HG02759 (cell line): ENCODE results near the gene COPB2.
"Not testable (repeated sequence)": the region's sequence is repeated elsewhere in the genome, so short reads cannot be mapped to it uniquely, and the experiment has no call there.

Experiments
- ATAC-seq: cut with Tn5 transposase; IDR thresholded peaks from one replicate; pipeline ENCODE4 v1.9.1; 2021; ENCODE audit warnings: mild to moderate bottlenecking, moderate library complexity; ENCODE audit not compliant: unreplicated experiment

Gene COPB2

DNA sequence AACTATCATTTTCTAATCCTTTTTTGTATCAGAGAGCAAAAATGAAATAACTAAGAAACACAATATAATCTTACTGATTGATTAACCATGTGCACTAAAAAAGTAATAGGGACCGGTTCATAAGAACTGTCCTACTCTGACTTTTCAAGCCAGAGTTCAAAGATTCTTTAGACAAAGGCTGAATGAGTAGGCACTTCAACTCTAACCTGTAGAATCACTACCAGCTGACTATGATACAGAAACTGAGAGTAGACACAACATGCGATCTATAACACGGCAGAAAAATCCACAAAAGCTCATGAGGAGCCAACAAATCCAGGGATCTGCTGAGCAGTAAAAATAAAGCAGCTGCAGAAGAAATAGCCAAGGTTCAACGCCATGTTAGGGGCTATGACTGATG is 8.9 kb downstream of the COPB2 start:
- no peak for ATAC-seq

DNA sequence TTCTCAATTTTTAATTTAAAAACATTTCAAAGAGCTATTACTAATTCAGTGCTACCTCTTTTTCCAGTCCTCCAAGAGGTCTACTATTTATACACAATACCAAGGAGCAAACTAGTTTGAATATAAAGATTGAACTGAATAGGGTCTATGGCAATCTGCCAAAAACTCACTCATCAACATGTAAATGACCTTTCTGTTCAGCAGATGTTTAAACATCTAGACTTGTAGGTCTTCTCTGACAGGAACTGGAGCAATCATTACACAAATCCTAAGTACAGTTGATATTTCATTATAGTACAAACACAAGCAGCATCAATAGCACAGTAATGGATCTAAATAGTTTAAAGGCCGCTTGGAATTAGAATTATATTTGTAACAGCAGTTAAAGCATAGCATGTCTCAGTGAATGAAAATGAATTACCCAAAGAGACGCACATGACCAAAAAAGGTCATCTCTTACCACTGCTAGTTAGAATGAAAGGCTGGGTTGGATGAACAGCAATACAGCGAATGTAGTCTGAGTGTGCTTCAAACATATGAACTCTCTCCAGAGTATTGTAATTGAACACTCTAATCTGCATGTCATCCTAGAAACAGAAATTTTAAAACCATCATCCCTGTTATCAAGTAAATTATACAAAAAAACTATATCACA is 10.7 kb downstream of the COPB2 start:
- ATAC-seq = no peak

DNA sequence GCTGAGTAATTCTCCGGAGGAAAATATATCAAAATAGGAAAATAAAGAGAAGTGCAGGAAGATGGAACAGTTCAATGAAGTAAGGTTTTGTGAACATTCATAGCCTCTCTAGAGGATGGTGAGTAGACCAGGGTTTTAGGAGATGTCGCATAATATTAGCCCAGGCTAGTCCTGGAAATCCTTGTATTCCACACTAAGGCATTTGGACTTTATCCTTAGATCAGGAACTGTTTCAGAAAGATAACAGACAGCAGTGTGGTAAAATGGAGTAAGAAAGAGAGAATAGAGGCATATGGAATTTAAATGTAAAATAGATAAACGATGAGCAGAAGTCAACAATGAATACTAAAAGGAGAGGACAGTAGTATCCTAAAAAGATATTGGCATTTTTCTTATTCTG is 12.1 kb downstream of the COPB2 start:
- ATAC-seq = no peak

DNA sequence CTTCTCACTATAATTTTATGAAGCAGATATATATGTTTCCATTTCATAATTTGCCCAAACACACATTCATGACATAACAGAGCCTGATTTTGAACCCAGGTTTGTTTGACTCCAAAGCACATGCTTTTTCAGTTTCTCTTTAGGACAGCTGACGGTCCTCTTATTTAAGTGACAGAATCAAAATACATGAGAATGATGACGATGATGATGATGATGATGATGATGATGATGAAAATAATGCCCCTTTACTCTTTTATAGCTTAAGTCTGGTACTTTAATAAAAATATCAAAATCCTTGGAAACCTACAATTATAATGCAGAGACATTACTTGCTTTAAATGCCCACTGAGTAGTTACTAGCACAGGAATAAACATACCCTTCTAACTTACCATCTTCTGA is 15.3 kb downstream of the COPB2 start:
- ATAC-seq = no peak

DNA sequence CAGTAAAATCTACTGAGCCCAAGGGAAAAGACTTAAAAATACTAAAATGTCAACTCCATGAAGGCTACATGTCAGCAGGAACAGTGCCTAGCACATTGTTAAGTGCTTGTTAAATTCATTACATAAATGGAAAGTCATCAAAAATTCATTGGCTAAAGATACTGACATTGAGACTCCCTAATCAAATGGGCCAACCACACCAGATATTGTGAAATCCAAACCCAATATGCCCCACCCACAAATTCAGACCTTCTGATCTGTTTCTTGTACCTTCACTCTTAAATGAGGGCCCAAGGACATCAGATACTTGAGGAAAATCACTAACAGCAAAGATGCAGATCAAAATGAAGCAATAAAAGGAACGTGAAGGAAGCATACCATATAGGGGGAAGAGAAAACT is 24.9 kb downstream of the COPB2 start:
- ATAC-seq = no peak

GRCh38 chr3:139361276-139361675 is 28.2 kb downstream of the COPB2 start:
- ATAC-seq = no peak

- no peak for ATAC-seq
These were observed 30.4 kb downstream of the COPB2 start for GRCh38 chr3:139358841-139359562.

DNA sequence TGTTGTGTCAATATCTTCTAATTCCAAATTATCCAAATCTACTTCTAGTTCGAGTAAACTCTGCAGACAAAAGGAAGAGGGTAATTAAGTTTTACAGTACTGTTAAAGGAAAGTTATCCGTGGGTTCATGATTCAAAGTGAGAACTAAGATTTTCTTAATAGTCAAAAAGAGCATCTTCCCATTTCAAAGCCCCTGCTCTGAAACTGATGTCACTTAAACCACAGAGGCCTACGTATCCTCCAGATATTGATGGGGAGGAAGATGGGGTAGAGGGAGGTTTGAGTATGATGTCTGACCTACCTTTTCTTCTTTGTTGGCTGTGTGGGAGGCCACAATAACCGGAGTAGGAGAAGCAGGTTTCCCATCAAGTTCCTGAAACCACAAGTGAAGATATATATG is 31.5 kb downstream of the COPB2 start:
- ATAC-seq = no peak

DNA sequence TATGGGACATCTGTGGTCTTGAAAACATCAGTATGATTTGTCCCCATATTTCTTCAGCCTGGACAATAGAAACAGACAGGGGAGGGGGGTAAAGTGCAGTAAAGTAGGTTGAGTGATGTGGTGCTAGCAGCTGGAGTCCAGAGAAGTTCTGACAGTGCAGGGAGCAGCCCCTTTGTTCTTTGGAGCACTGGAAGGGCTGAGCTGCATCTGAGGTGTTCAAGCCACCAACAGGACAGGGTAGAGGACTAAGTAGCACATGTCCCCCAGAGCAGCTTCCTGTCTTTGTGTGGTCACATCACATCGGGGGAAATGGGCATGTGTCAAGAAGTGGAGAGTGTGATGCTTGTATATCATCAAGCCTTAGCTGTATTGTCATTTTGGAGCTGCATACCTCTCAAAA is 33.6 kb downstream of the COPB2 start:
- ATAC-seq = no peak

DNA sequence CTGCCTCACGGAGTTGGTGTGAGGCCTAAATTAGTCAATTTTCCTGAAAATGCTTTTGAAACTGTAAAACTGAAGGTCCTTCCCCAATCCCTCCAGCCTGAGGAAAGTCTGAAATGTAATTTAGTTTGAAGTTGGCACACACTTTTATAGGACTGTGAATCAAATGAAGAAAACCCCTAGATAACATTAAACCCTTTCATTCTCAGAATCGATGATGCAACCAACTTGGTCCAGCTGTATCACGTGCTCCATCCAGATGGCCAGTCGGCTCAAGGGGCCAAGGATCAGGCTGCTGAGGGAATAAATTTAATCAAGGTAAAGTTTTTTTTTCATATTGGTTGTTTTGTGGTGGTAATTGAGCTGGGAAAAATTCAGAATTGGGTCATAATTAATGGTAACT is 34.0 kb downstream of the COPB2 start:
- no peak for ATAC-seq

GRCh38 chr3:139354661-139355060 is 34.8 kb downstream of the COPB2 start:
- no peak for ATAC-seq

DNA sequence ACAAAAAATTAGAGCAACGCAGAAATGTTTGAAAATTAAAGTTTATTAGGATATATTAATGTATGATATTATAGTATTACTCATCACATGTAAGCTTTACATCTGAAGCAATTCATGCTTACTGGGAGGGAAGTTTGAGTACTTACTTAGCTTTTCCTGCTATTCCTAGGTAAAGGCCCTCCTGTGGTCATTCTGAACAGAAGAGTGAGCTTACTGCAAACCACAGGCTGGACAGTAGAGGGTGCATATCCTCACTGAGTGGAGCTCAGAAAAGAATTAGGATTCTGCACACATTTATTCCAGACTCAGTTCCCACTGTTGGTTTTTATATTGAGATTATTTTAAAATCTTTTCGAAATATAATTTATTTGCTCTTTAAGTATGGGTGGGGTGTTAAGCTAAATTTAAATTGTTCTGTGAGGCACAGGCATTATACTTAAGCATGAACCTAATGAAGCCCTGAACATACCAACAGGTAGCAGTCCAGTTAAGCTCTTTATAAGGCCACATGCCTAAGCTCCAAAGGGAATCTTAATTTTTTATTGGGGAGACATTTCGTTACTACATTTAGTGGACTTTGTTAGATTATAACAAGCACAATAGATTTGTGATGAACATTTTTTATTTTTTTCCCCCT is 35.4 kb downstream of the COPB2 start:
- ATAC-seq = no peak

DNA sequence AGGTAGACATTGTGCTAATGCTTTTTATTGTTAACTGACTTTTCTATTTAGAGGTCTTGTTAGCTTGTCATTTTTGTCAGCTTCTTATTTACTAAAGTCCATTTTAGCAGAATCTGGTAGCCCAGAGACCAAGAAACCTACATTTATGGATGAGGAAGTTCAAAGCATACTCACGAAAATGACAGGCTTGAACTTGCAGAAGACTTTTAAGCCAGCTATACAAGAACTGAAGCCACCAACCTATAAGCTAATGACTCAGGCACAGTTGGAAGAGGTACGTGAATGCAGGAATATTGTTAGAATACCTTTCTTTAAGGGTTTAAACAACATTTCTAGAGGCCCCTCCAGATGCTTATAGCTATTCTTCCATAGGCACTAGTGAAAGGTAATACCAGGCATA is 42.7 kb downstream of the COPB2 start:
- ATAC-seq = no peak

- ATAC-seq = peak; percentile 97
These were observed 45.3 kb downstream of the COPB2 start, which contains the start of gene MRPS22 for GRCh38 chr3:139343895-139344856. TSS of gene MRPS22 (plus strand) at chr3:139344020. CDS start at chr3:139344027, 7 bp downstream.

DNA sequence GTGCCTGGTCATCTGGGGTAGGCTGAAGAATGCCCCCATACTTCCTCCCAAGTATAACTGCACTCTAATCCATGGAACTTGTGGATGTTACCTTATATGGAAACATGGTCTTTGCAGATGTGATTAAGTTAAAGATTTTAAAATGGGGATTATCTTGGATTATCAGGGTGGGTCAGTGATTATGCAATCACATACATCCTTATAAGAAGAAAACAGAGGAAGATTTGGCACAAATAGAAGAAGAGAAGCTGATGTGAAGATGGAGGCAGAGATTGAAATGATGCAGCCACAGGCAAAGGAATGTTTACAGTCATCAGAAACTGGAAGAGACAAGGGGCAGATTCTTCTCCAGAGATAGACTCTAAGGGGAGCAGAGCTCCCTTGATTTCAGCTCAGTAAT is 47.4 kb downstream of the COPB2 start:
- ATAC-seq = no peak

GRCh38 chr3:139340784-139341183 is 48.7 kb downstream of the COPB2 start:
- no peak for ATAC-seq

- ATAC-seq = no peak
These were observed 50.1 kb downstream of the COPB2 start for GRCh38 chr3:139339219-139339906.

DNA sequence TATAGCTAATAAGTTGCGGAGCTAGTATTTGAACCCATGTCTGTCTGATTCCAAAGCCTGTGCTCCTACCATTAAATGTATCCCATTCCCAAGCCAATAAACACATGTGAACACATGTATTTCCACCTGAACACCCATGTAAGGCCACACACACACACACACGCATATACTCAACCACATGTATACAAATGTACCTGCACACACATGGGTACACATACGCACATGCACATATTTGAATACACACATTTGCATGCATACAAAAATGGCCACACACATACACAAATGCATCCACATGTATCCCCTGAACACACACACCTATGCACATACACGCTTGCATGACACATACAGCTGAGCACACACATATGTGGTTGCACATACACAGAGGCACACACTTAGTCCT is 51.0 kb downstream of the COPB2 start:
- ATAC-seq = no peak

GRCh38 chr3:139334675-139335074 is 54.8 kb downstream of the COPB2 start:
- ATAC-seq = not testable (repeated sequence)

- no peak for ATAC-seq
These were observed 57.4 kb downstream of the COPB2 start for GRCh38 chr3:139332092-139332491.
